Lower leg skin (tissue), 3 donors: ENCODE data around the gene RASSF1.

ENCODE experiments used
- POLR2A ChIP-seq, 2 donors: fragments of 450-650 bp; IDR thresholded peaks; one replicate each; pipeline ENCODE4 v1.6.1; 2016 to 2017; ENCODE audit warnings: antibody characterized with exemption in 2 of 2, mild to moderate bottlenecking in 1 of 2, moderate library complexity in 1 of 2
- TF ChIP-seq, protein P1 (sequence below), 3 donors: fragments of 450-650 bp; IDR thresholded peaks; one replicate each; pipeline ENCODE4 v1.5.1; 2016; ENCODE audit warnings: antibody characterized with exemption in 3 of 3, mild to moderate bottlenecking in 3 of 3, moderate library complexity in 2 of 3

- TF ChIP-seq, protein P1, sequence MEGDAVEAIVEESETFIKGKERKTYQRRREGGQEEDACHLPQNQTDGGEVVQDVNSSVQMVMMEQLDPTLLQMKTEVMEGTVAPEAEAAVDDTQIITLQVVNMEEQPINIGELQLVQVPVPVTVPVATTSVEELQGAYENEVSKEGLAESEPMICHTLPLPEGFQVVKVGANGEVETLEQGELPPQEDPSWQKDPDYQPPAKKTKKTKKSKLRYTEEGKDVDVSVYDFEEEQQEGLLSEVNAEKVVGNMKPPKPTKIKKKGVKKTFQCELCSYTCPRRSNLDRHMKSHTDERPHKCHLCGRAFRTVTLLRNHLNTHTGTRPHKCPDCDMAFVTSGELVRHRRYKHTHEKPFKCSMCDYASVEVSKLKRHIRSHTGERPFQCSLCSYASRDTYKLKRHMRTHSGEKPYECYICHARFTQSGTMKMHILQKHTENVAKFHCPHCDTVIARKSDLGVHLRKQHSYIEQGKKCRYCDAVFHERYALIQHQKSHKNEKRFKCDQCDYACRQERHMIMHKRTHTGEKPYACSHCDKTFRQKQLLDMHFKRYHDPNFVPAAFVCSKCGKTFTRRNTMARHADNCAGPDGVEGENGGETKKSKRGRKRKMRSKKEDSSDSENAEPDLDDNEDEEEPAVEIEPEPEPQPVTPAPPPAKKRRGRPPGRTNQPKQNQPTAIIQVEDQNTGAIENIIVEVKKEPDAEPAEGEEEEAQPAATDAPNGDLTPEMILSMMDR (IDR thresholded peaks at IDR 0.05), result no peak
- no peak for TF ChIP-seq POLR2A (IDR thresholded peaks at IDR 0.05)
These were observed 16.8 kb upstream of the RASSF1 start for GRCh38 chr3:50357481-50357880.
